Uterus (tissue), 2 donors: ENCODE measurements around the gene FAM222B.

Source experiments
- CTCF ChIP-seq, 4 experiments: fragments of 200-600 bp in 2 of 4; fragments of 450-650 bp in 2 of 4; sonication (generic) in 2 of 4; IDR thresholded peaks; one replicate each; pipeline ENCODE4 v1.5.1; 2016 to 2019; ENCODE audit warnings: antibody characterized with exemption in 4 of 4, mild to moderate bottlenecking in 2 of 4, moderate library complexity in 1 of 4
- POLR2A ChIP-seq, 2 donors: fragments of 450-650 bp; IDR thresholded peaks; one replicate each; pipeline ENCODE4 v1.6.1; 2016; ENCODE audit warnings: antibody characterized with exemption in 2 of 2, mild to moderate bottlenecking in 1 of 2, moderate library complexity in 1 of 2

GRCh38 chr17:28883967-28884702 lies 41.5 kb upstream of the FAM222B start:
- TF ChIP-seq CTCF (IDR thresholded peaks at IDR 0.05), result no peak
- no peak for TF ChIP-seq POLR2A (IDR thresholded peaks at IDR 0.05)
